ENCODE data around the gene CREB3L2.

The CREB3L2 gene

DNA sequence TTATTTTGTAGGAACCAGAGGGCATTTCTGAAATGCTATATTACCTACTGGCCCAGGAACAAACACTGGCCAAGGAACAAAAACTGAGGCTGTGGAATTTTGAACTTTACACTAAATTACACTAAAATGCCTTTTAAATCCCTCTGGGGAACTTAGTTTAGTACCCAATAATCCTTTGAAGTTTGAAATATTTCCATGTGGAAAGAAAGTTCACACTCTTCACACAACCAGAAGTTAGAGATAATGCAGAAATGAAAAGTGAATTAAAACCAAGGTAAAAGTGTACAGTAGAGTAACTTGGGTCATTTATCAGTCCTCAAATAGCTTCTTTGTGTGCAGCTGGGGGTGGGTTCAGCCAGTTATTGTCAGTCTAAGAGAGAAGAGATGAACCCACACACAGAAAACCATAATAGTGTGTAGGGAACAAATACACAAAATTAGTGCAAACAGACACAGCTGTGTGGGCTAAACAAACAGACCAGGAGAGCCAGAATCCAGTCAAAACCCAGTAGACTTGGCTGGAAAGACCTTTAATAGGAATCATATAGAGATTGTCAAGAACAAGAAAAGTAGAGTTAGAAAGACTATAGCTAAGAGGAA, 108.6 kb downstream of the CREB3L2 start:
- H2AFZ ChIP-seq (ENCODE audit: low read depth, low read length): no peak overlapping the region
- no peak overlapping the region for H3K18ac ChIP-seq (ENCODE audit: low read depth in 1 of 2, low read length in 2 of 2)
- H4K91ac ChIP-seq (ENCODE audit: low read length): no peak overlapping the region
- no peak overlapping the region for H2BK12ac ChIP-seq (ENCODE audit: low read length in 2 of 2)
- H3K4me2 ChIP-seq (ENCODE audit: low read length, poor library complexity, severe bottlenecking): no peak overlapping the region
- no peak overlapping the region for H3K4ac ChIP-seq (ENCODE audit: low read depth in 1 of 2, low read length in 2 of 2)
- H3K14ac ChIP-seq (ENCODE audit: low read length in 2 of 2): no peak overlapping the region
- no peaks in the 10 kb centered on the region for H3K9me3 ChIP-seq (ENCODE audit: control insufficient read depth, low read length)
- no peaks in the 10 kb centered on the region for H3K4me1 ChIP-seq (ENCODE audit: control insufficient read depth, insufficient read depth, low read depth, low read length)
- H3K9ac ChIP-seq (ENCODE audit: low read length): no peak overlapping the region
- no peak overlapping the region for H3K27ac ChIP-seq (ENCODE audit: low read length, poor library complexity, severe bottlenecking)
- peaks cover 33% of the 10 kb centered on the region for H3K79me1 ChIP-seq (replicated peaks; ENCODE audit: low read length, poor library complexity, severe bottlenecking)
- no peak overlapping the region for H2BK5ac ChIP-seq (ENCODE audit: low read depth, low read length, poor library complexity, severe bottlenecking)
- H3K4me3 ChIP-seq (ENCODE audit: insufficient read depth in 1 of 2, low read depth in 1 of 2, low read length in 2 of 2): no peak overlapping the region
- no peak overlapping the region for H4K8ac ChIP-seq (ENCODE audit: low read length)
- DNase-seq: no peak
- H2BK15ac ChIP-seq (ENCODE audit: low read depth, poor library complexity, severe bottlenecking): no peak overlapping the region
- H3K36me3 ChIP-seq (ENCODE audit: control insufficient read depth in 1 of 2, insufficient read depth in 2 of 2, low read depth in 1 of 2, low read length in 2 of 2): peaks cover 25 to 94% of the 10 kb centered on the region in 2 experiments
- no peak overlapping the region for H3K23ac ChIP-seq (ENCODE audit: low read length in 2 of 2)
- no peak overlapping the region for H2BK120ac ChIP-seq (ENCODE audit: low read depth, low read length)
- no peaks in the 10 kb centered on the region for H3K27me3 ChIP-seq (ENCODE audit: control insufficient read depth in 1 of 2, insufficient read depth in 1 of 2, low read length in 2 of 2)
- H2AK5ac ChIP-seq (ENCODE audit: low read length, severe bottlenecking): no peak overlapping the region

DNA sequence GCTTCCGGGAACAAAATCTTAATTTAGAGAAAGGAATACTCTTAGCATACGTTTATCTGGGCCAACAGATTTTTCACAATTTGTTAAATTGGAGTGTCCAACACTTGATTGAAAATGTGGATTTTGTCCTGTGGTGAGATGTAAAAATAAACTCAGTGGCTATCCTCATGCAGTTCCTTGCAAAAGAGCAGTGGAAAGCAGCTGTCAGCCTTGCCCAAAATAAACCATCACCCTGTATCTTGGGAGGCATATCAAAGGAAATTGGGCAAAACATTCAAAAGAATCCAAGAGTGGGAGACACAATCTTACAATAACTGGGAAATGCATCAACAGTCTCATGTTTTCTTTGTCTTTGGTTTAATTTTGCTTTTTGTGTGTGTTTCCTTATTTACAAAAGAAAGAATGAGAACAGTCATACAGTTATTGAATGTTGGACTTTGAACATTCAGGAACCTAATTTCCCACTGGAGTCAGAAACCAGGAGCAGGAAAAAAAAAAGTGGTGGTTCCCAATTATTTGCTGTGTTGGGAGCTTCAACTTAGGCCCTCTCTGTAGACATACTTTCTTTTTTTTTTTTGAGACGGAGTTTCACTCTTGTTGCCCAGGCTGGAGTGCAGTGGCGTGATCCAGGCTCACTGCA, 110.8 kb downstream of the CREB3L2 start:
- Histone ChIP-seq H4K91ac (ENCODE audit: low read length) (no peak overlapping the region), H2BK120ac (ENCODE audit: low read depth, low read length) (no peak overlapping the region), H3K36me3 (ENCODE audit: control insufficient read depth in 1 of 2, insufficient read depth in 2 of 2, low read depth in 1 of 2, low read length in 2 of 2) (peaks cover 33 to 90% of the 10 kb centered on the region in 2 experiments), H3K4me1 (ENCODE audit: control insufficient read depth, insufficient read depth, low read depth, low read length) (no peaks in the 10 kb centered on the region), H3K9me3 (ENCODE audit: control insufficient read depth, low read length) (no peaks in the 10 kb centered on the region), H2BK15ac (ENCODE audit: low read depth, poor library complexity, severe bottlenecking) (no peak overlapping the region), H3K27ac (ENCODE audit: low read length, poor library complexity, severe bottlenecking) (no peak overlapping the region), H2BK5ac (ENCODE audit: low read depth, low read length, poor library complexity, severe bottlenecking) (no peak overlapping the region), H3K4me3 (ENCODE audit: insufficient read depth in 1 of 2, low read depth in 1 of 2, low read length in 2 of 2) (no peak overlapping the region), H2BK12ac (ENCODE audit: low read length in 2 of 2) (no peak overlapping the region), H3K79me1 (replicated peaks; ENCODE audit: low read length, poor library complexity, severe bottlenecking) (peaks cover 41% of the 10 kb centered on the region), H2AFZ (ENCODE audit: low read depth, low read length) (no peak overlapping the region), H3K4ac (ENCODE audit: low read depth in 1 of 2, low read length in 2 of 2) (no peak overlapping the region), H4K8ac (ENCODE audit: low read length) (no peak overlapping the region), H3K23ac (ENCODE audit: low read length in 2 of 2) (no peak overlapping the region), H3K18ac (ENCODE audit: low read depth in 1 of 2, low read length in 2 of 2) (no peak overlapping the region), H3K9ac (ENCODE audit: low read length) (no peak overlapping the region), H3K27me3 (ENCODE audit: control insufficient read depth in 1 of 2, insufficient read depth in 1 of 2, low read length in 2 of 2) (no peaks in the 10 kb centered on the region), H2AK5ac (ENCODE audit: low read length, severe bottlenecking) (no peak overlapping the region), H3K4me2 (ENCODE audit: low read length, poor library complexity, severe bottlenecking) (no peak overlapping the region), H3K14ac (ENCODE audit: low read length in 2 of 2) (no peak overlapping the region)
- WGBS: 100% methylated on average over 4 of the region's 4 CpGs
- no peak for DNase-seq

DNA sequence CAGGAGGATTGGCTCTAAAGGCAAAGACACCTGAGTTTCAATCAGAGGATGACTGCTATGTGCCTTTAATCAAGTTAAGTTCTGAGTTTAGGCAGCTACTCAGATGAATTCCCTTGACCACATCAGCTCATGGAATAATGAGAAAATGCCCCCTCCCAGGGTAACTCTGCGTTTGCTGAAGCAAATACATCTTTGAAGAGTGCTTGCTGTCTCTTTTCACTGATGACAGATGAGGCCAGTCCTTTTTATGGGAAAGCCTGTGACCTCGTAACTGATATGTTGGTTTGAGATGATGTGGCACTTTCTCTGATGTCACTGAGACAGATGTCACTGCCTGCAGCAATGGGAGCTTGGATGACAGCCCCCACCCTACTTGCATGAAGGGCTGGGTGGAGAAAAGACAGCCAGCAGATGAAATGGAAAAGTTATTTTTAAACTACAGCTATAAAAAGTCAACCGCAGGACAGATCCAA, 111.4 kb downstream of the CREB3L2 start:
- Histone ChIP-seq H2BK5ac (ENCODE audit: low read depth, low read length, poor library complexity, severe bottlenecking) (no peak overlapping the region), H3K4me2 (ENCODE audit: low read length, poor library complexity, severe bottlenecking) (no peak overlapping the region), H2BK12ac (ENCODE audit: low read length in 2 of 2) (no peak overlapping the region), H2AFZ (ENCODE audit: low read depth, low read length) (no peak overlapping the region), H3K14ac (ENCODE audit: low read length in 2 of 2) (no peak overlapping the region), H3K4me1 (ENCODE audit: control insufficient read depth, insufficient read depth, low read depth, low read length) (no peaks in the 10 kb centered on the region), H3K18ac (ENCODE audit: low read depth in 1 of 2, low read length in 2 of 2) (no peak overlapping the region), H3K23ac (ENCODE audit: low read length in 2 of 2) (no peak overlapping the region), H3K27ac (ENCODE audit: low read length, poor library complexity, severe bottlenecking) (no peak overlapping the region), H3K4me3 (ENCODE audit: insufficient read depth in 1 of 2, low read depth in 1 of 2, low read length in 2 of 2) (no peak overlapping the region), H4K91ac (ENCODE audit: low read length) (no peak overlapping the region), H3K27me3 (ENCODE audit: control insufficient read depth in 1 of 2, insufficient read depth in 1 of 2, low read length in 2 of 2) (no peaks in the 10 kb centered on the region), H3K9me3 (ENCODE audit: control insufficient read depth, low read length) (no peaks in the 10 kb centered on the region), H2BK120ac (ENCODE audit: low read depth, low read length) (no peak overlapping the region), H3K36me3 (ENCODE audit: control insufficient read depth in 1 of 2, insufficient read depth in 2 of 2, low read depth in 1 of 2, low read length in 2 of 2) (peaks cover 29 to 87% of the 10 kb centered on the region in 2 experiments), H2BK15ac (ENCODE audit: low read depth, poor library complexity, severe bottlenecking) (no peak overlapping the region), H3K79me1 (replicated peaks; ENCODE audit: low read length, poor library complexity, severe bottlenecking) (peaks cover 42% of the 10 kb centered on the region), H3K4ac (ENCODE audit: low read depth in 1 of 2, low read length in 2 of 2) (no peak overlapping the region), H4K8ac (ENCODE audit: low read length) (no peak overlapping the region), H3K9ac (ENCODE audit: low read length) (no peak overlapping the region), H2AK5ac (ENCODE audit: low read length, severe bottlenecking) (no peak overlapping the region)
- no peak for DNase-seq
- 73% methylated on average over 2 of the region's 3 CpGs for WGBS

DNA sequence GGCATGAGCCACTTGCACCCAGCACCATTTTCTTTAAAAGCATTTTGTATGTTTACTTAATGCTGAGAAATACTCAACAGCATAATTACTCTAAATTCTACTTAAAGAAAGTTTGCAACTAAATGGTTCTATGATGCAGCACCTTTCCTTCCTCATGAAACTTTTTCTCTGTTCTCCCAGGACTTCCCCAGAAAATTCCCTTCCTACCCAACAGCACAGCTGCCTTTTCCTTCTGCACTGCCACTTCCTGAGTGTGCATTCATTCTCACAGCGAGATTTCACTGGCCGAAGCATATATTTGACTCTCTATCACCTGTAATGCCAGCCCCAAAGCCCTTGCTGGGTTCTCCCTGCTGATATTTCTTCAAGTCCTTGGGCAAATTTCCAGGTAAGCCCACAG, 113.6 kb downstream of the CREB3L2 start:
- Histone ChIP-seq H4K8ac (ENCODE audit: low read length) (no peak overlapping the region), H3K18ac (ENCODE audit: low read depth in 1 of 2, low read length in 2 of 2) (no peak overlapping the region), H4K91ac (ENCODE audit: low read length) (no peak overlapping the region), H3K4me1 (ENCODE audit: control insufficient read depth, insufficient read depth, low read depth, low read length) (no peaks in the 10 kb centered on the region), H3K27ac (ENCODE audit: low read length, poor library complexity, severe bottlenecking) (no peak overlapping the region), H3K4ac (ENCODE audit: low read depth in 1 of 2, low read length in 2 of 2) (no peak overlapping the region), H3K4me3 (ENCODE audit: insufficient read depth in 1 of 2, low read depth in 1 of 2, low read length in 2 of 2) (no peak overlapping the region), H2BK120ac (ENCODE audit: low read depth, low read length) (no peak overlapping the region), H3K23ac (ENCODE audit: low read length in 2 of 2) (no peak overlapping the region), H2BK15ac (ENCODE audit: low read depth, poor library complexity, severe bottlenecking) (no peak overlapping the region), H3K36me3 (ENCODE audit: control insufficient read depth in 1 of 2, insufficient read depth in 2 of 2, low read depth in 1 of 2, low read length in 2 of 2) (peaks cover 26 to 85% of the 10 kb centered on the region in 2 experiments), H3K27me3 (ENCODE audit: control insufficient read depth in 1 of 2, insufficient read depth in 1 of 2, low read length in 2 of 2) (no peaks in the 10 kb centered on the region), H3K79me1 (replicated peaks; ENCODE audit: low read length, poor library complexity, severe bottlenecking) (peaks cover 40% of the 10 kb centered on the region), H2BK5ac (ENCODE audit: low read depth, low read length, poor library complexity, severe bottlenecking) (no peak overlapping the region), H3K9me3 (ENCODE audit: control insufficient read depth, low read length) (no peaks in the 10 kb centered on the region), H3K14ac (ENCODE audit: low read length in 2 of 2) (no peak overlapping the region), H3K9ac (ENCODE audit: low read length) (no peak overlapping the region), H2AK5ac (ENCODE audit: low read length, severe bottlenecking) (no peak overlapping the region), H2AFZ (ENCODE audit: low read depth, low read length) (no peak overlapping the region), H2BK12ac (ENCODE audit: low read length in 2 of 2) (no peak overlapping the region), H3K4me2 (ENCODE audit: low read length, poor library complexity, severe bottlenecking) (no peak overlapping the region)
- DNase-seq: no peak
- 90% methylated on average over 2 of the region's 2 CpGs for WGBS

Measured in mesenchymal stem cell (in vitro differentiated cells and primary cell).